Left ventricle myocardium superior (tissue), 1 donor: Measurements from ENCODE around the gene AGRN. TPM values are rescaled to one million over a fixed set of nuclear protein-coding genes. Genes with fewer than 3 reads are reported as not detected.
A peak's percentile ranks its signal among the peaks of the same experiment; 100 is the strongest.
"Not testable (repeated sequence)": the region's sequence is repeated elsewhere in the genome, so short reads cannot be mapped to it uniquely, and the experiment has no call there.

Experiments
- ATAC-seq: fragments of 200-7000 bp; cut with Tn5 transposase; one replicate; pipeline ENCODE4 v1.9.1; 2020; ENCODE audit warnings: mild to moderate bottlenecking, moderate library complexity
- DNase-seq: peaks from one replicate; pipeline ENCODE4 v3.0.0-alpha.2; 2020
- intact Hi-C: fragments of 100-400 bp; cut with micrococcal nuclease; formaldehyde crosslinking; loops from one replicate; pipeline ENCODE4 v1.11.0; 2022
- total RNA-seq: library from RNA; stranded (reverse); fragmentation: NEBNext Ultra II Directional; extraction: Animal tissue kit (Norgen Biotek cat#: 25700); gene quantifications from one replicate; pipeline ENCODE4 v1.2.1, GENCODE V29; 2021
- donor health status: DM: no; HTN: yes; CAD: no; lungs with severe emphysema.

The AGRN gene
- total RNA-seq, 1 donor from 2014 or later = 18.5 TPM

GRCh38 chr1:998745-998994 is 21.2 kb upstream of the AGRN start:
- ATAC-seq (no peak), DNase-seq (no peak)
- intact Hi-C loops = no loop called here

DNA sequence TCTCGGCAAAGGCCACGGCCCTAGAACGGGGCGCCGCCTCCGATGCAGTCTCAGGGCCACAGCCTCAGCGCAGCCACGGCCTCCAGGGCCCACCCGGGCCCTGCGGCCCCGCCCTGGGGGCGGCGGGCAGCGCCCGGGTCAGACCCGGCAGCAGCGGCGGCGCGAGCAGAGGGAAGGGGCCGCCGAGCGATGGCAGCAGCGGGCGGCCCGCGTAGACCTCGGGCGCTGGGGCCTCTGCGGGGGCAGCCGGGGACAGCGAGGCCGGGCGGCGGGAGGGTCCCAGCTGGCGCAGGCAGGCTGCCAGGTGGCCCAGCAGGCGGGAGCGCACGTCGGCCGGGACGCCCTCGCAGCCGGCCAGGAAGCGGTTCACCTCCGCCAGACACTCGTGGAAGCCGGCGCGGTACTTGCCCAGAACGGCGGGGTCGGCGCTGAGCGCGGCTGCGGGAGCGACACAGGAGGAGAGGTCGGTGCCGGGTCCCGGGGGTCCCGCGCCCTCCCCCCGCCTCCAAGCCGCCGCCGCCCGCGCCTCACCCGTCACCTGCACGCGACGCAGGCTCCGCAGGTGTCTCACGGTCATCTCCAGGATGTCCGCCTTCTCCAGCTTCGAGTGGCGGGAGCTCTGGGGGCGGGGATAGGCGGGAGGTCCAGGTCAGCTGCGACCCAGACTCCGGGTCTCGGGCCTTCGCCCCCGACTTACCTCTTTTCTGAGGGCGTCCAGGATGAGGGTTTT is 20.8 kb upstream of the AGRN start:
- intact Hi-C loops = no loop called here
- peak; percentile 68 for DNase-seq
- peak; percentile 12 for ATAC-seq

- intact Hi-C loops = no loop called here
- ATAC-seq = peak; percentile 78
These were observed 20.1 kb upstream of the AGRN start, which contains the start of gene HES4 for GRCh38 chr1:999725-1000356. TSS of gene HES4 (minus strand) at chr1:1000097. CDS start at chr1:999973, 124 bp downstream.

DNA sequence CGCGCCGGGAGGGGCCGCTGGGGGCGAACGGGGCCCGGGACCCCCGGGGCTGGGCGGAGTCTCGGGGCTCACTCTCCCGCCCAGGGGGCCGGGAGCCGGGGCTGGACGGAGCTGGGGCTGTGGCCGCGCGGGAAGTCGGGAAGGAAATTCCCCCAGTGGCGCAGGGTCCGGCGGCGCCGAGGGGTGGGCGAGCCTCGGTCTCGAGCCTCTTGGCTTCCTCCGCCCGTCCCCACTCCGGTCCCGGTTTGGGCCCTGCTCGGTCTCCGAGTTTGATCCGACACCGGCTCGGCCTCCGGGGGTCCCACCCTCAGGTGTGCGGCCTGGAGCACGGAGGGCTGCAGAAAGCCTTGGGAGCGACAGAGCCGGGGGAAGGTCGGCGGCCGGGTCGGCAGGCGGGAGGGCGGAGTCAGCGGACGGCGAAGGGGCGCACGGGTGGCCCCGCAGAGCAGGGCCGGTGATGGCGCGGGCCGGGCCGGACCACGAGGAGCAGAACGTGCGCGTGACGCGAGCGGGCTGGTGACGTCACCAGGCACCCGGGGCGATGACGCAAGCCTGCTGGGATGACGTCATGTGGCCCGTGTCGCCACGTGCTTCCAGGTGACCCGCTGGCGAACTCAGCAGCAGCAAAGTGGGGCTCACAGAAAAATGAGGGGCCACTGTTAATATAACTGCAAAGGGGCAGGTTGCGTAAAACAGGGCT is 19.4 kb upstream of the AGRN start:
- intact Hi-C loops = no loop called here
- ATAC-seq = peak; percentile 69
- peak; percentile 86 for DNase-seq

More at GRCh38 chr1:999725-1000356, 20.1 kb upstream of the AGRN start, which contains the start of gene HES4:
- DNase-seq = peak; percentile 97

- ATAC-seq = peak; percentile 0
- intact Hi-C loops = no loop called here
These were observed 18.7 kb upstream of the AGRN start for GRCh38 chr1:1001057-1001783.

DNA sequence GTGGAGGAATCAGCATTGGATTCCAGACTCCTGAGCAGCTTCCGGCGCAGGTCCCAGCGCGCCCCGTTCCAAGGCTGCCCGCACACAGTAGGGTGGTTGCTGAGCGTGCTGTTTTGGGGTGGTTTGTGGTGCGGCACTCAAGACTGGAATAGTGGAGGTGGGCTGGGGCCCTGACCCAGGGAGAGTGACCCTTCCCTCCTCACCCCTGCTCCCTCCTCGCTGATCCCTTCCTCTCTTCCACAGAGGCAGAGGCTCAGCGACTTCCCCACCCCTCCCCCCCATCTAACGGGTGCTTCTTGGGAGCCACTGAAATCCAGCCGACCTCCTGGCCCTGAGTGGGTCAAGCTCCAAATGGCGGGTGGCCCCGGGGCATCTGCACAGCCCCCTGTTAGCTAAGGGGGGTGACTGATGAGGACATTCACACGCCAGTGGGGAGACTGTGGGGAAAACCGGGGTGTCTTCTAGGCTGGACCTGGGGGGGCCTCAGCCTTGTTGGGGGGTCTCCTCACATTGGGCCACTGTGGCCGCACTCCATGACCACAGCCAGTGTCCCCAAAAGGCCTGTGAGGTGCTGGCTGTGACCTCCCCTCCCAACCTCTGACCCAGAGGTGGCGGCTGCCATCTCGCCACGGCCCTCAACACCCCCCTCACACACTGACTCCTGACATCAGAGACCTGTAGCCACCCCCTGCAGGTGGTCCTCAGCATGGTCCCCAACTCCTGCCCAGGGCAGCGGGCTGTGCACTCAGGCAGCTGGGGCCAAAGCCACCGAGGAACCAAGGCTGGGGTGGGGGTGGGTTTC is 16.1 kb upstream of the AGRN start:
- intact Hi-C loops = no loop called here
- ATAC-seq = no peak
- DNase-seq = no peak

More at GRCh38 chr1:1001057-1001783, 18.7 kb upstream of the AGRN start:
- no peak for DNase-seq

- DNase-seq (no peak), ATAC-seq (no peak)
- intact Hi-C loops = no loop called here
These were observed 15.5 kb upstream of the AGRN start for GRCh38 chr1:1004420-1004779.

DNA sequence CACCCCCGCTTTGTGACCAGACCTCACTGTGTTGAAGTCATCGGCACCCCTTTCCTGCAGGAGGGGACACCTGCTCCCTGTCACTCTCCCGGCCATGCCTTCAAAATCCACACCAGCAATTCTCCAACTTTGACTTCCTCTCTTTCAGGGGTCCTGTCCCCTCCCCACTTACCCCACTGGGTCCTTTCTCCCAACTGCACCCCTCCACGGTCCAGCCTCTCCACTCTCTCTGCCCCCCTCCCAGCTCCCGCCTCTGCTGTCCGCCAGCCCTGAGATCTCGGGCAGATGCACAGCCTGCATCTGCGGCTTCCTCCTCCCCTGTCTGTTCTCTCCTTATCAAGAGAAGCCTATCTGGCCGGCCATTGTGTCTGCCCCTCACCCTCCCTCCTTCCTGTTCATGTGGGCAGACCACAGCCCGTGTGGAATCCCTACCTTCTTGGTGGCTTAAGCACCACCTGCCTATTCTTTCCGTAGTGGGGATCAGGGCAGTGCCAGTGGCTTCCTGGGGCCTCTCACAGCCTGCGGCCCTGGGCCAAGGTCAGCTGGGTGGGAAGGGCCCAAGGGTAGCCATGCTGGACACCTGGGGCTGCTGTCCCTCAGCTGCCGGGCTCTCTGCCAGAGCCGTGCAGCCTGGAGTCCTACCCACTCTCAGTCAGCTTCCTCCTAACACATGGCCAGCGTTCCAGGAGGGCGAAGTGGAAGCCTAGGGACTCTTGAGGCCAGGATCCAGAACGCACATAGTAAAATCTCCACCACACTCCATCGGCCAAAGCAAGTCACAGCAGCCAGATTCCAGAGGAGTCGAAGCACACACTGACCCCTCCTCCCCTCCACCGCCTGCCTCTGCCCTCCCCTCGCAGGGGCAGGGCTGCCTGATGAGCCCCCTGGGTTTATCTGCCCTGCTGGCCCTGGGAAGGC is 14.9 kb upstream of the AGRN start:
- ATAC-seq = peak; percentile 27
- intact Hi-C loops = no loop called here
- peak; percentile 73 for DNase-seq

DNA sequence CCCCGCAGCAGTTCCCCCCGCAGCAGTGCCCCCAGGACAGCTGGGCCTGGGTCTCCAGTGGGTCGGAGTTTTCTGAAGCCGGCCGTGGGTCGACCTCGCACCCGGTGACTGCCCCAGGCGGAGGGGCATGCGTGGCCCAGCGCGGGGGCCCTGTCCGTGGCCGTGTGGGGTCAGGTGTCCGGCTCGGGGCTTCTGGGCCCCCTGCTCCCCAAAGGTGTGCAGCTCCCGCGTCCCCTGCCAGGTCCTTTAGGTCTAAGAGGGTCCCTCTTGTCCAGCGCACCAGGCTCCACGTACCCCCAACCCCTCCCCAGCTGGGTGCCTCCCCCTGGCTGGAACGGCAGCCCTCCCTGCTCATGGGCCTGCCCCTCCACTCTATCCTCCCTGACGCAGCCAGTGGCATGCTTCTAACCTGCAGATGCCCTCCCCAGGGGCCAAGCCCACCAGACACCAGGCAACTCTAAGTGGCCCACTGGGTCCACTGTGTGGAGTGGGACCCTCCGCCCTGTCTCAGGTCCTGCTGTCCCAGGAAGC is 14.1 kb upstream of the AGRN start:
- ATAC-seq (no peak), DNase-seq (no peak)
- intact Hi-C loops = no loop called here

GRCh38 chr1:1006305-1007159 is 13.4 kb upstream of the AGRN start:
- intact Hi-C loops = no loop called here
- ATAC-seq (no peak), DNase-seq (no peak)

GRCh38 chr1:1010131-1010530 is 9.8 kb upstream of the AGRN start:
- DNase-seq, ATAC-seq, intact Hi-C loops: not testable (repeated sequence)

DNA sequence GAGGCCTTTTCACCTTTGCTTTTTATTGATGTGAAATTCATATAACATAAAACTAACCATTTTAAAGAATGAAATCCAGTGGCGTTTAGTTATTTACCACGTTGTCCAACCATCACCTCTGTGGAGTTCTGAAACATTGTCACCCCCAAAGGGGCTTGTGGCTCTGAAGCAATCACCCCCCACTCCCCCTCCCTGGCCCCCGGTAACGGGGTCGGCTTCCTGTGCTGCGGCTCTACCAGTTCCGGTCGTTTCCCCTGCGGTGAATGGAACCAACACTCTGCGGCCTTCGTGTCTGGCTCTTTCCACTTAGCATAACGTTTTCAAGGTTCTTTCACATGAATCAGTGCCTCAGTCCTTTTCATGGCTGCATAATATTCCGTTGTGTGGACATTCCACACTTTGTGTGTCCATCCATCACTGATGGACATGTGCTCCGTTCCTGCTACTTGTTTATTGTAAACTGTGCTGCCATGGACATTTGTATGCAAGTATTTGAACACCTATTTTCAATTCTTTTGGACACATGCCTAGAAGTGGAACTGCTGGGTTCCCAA is 8.4 kb upstream of the AGRN start:
- no peak for ATAC-seq
- no peak for DNase-seq
- intact Hi-C loops = no loop called here

DNA sequence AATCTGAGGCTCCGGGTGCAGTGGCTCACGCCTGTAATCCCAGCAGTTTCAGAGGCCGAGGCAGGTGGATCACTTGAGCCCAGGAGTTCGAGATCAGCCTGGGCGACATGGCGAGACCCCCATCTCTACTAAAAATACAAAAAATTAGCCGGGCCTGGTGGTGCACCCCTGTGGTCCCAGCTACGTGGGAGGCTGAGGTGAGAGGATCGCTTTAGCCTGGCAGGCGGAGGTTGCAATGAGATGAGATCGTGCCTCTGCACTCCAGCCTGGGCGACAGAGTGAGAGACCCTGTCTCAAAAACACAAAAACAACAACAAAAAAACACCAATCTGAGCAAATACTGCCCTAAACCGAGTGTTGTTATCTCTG is 7.2 kb upstream of the AGRN start:
- ATAC-seq, intact Hi-C loops: not testable (repeated sequence)
- DNase-seq = peak; percentile 23

- intact Hi-C loops = no loop called here
These were observed 6.6 kb upstream of the AGRN start, which contains the start of gene ISG15 for GRCh38 chr1:1013105-1013921. TSS of gene ISG15 (plus strand) at chr1:1013497. CDS start at chr1:1013574, 77 bp downstream.

DNA sequence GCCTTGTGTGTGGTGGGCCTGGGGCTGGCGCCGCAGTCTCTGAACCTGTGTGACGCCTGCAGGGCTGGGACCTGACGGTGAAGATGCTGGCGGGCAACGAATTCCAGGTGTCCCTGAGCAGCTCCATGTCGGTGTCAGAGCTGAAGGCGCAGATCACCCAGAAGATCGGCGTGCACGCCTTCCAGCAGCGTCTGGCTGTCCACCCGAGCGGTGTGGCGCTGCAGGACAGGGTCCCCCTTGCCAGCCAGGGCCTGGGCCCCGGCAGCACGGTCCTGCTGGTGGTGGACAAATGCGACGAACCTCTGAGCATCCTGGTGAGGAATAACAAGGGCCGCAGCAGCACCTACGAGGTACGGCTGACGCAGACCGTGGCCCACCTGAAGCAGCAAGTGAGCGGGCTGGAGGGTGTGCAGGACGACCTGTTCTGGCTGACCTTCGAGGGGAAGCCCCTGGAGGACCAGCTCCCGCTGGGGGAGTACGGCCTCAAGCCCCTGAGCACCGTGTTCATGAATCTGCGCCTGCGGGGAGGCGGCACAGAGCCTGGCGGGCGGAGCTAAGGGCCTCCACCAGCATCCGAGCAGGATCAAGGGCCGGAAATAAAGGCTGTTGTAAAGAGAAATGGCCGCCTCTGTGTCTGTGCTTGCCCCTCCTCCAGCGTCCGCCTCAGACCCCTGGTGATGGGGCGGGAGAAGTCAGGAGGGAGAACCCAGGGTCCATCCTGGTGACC is 5.8 kb upstream of the AGRN start:
- intact Hi-C loops = no loop called here
- ATAC-seq = peak; percentile 22
- no peak for DNase-seq

More at GRCh38 chr1:1013105-1013921, 6.6 kb upstream of the AGRN start, which contains the start of gene ISG15:
- ATAC-seq = peak; percentile 92
- peak; percentile 96 for DNase-seq
